Measurements from ENCODE around the gene BACH1. TPM values are rescaled to one million over a fixed set of nuclear protein-coding genes. Genes with fewer than 3 reads are reported as not detected.

Gene BACH1
- total and polyA plus RNA-seq, 10 of the 15 experiments (the other 5 are each of a cell fraction or from before 2014, with no cell fraction given) = 3.2 to 25.7 (median 10.5) TPM

DNA sequence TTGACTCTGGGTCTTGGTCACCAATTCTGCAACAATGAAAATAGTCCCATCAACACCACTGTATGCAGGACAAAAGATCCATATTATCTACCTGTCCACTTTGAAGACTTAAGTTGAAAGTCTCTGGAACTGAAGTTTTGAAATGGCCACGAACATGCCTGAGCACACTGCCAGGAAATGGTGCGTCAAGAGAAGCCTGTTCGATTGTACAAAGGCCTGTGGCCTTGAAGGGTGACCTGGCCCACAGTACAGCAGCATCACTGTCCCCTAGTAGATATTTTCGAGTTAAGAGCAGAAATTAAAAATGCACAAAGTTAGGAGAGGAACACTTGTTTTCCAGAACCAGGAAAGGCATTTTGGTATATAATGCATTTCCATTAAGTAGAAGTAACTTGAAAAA is 78.5 kb downstream of the BACH1 start:
- POLR2A ChIA-PET = interaction anchor here (1.1 kb wide), 1 partner anchor 300 kb away, joined by 3 read pairs; no protein-coding TSS in a partner anchor
- Histone ChIP-seq H3K9ac (ENCODE audit: control insufficient read depth, insufficient read depth, low read length) (no peak overlapping the region), H3K79me2 (ENCODE audit: control insufficient read depth, insufficient read depth, low read length) (no peaks in the 10 kb centered on the region), H3K4me3 (no peak overlapping the region), H3K4me2 (ENCODE audit: control insufficient read depth, insufficient read depth) (no peak overlapping the region), H3K27me3 (replicated peaks in 1 of 2; ENCODE audit: control insufficient read depth in 2 of 2, insufficient read depth in 2 of 2, low read length in 1 of 2) (no peaks in the 10 kb centered on the region), H3K27ac (ENCODE audit: control insufficient read depth, insufficient read depth) (no peak overlapping the region), H3K9me3 (replicated peaks; ENCODE audit: control insufficient read depth, insufficient read depth, low read length) (no peaks in the 10 kb centered on the region), H3K4me1 (ENCODE audit: control insufficient read depth, insufficient read depth, low read length) (no peaks in the 10 kb centered on the region), H4K20me1 (ENCODE audit: control insufficient read depth, insufficient read depth) (no peaks in the 10 kb centered on the region), H2AFZ (ENCODE audit: control insufficient read depth, low read depth, low read length) (no peak overlapping the region), H3K36me3 (ENCODE audit: control insufficient read depth in 2 of 2, insufficient read depth in 2 of 2, low read length in 1 of 2) (no peaks in the 10 kb centered on the region; a peak in 1 of 4 replicates)
- SMC1A ChIA-PET (ENCODE audit: uncharacterized antibody, unreplicated experiment) = interaction anchor here (0.7 to 3.3 kb wide), 12 partner anchors 16 to 295 kb away, joined by 3 to 28 read pairs (median 4); no protein-coding TSS in a partner anchor
- intact Hi-C loops (cut with micrococcal nuclease; ENCODE audit: unreplicated experiment) (no loop called here), in situ Hi-C loops (cut with MboI) (no loop called here)
- BruUV-seq (replicated peaks) = no TSS peak
- CTCF ChIA-PET = interaction anchor here (0.7 to 16.5 kb wide), 25 partner anchors 12 to 490 kb away, joined by 3 to 235 read pairs (median 5); partner anchors contain the start of gene RWDD2B
- RAD21 ChIA-PET (ENCODE audit: unreplicated experiment) = interaction anchor here (1.1 to 1.8 kb wide), 11 partner anchors 16 to 359 kb away, joined by 3 to 14 read pairs (median 6); partner anchors contain the start of gene USP16
- ATAC-seq = no peak
- no peak for TF ChIP-seq SMARCA5 (IDR thresholded peaks at IDR 0.05)
- no peak for TF ChIP-seq NR2C1 (IDR thresholded peaks at IDR 0.05)
- no peak for TF ChIP-seq FOS (IDR thresholded peaks at IDR 0.05; ENCODE audit: borderline replicate concordance, extremely low read depth, insufficient read length)
- TF ChIP-seq SIN3A (IDR thresholded peaks at IDR 0.05; ENCODE audit: low read depth, low read length) = no peak
- TF ChIP-seq ZNF274 (IDR thresholded peaks at IDR 0.05; ENCODE audit: insufficient read depth, insufficient read length) = no peak
- no peak for TF ChIP-seq KLF5 (IDR thresholded peaks at IDR 0.05; ENCODE audit: partially characterized antibody)
- no peak for TF ChIP-seq ZNF217 (IDR thresholded peaks at IDR 0.05)
- TF ChIP-seq E2F8 (IDR thresholded peaks at IDR 0.05; ENCODE audit: low read depth, partially characterized antibody) = no peak
- TF ChIP-seq RAD21 (IDR thresholded peaks at IDR 0.05; ENCODE audit: insufficient read depth, low read depth, low read length) = no peak
- no peak for TF ChIP-seq ASH2L (IDR thresholded peaks at IDR 0.05; ENCODE audit: borderline replicate concordance, low read depth)
- no peak for TF ChIP-seq NBN (IDR thresholded peaks at IDR 0.05)
- no peak for TF ChIP-seq POLR2AphosphoS2 (IDR thresholded peaks at IDR 0.05; ENCODE audit: low read depth, low read length)
- no peak for TF ChIP-seq HDAC2 (IDR thresholded peaks at IDR 0.05)
- TF ChIP-seq KDM1A (IDR thresholded peaks at IDR 0.05; ENCODE audit: borderline replicate concordance) = no peak
- no peak for TF ChIP-seq ZNF384 (IDR thresholded peaks at IDR 0.05; ENCODE audit: borderline replicate concordance, low read depth, low read length)
- TF ChIP-seq CHD1 (IDR thresholded peaks at IDR 0.05; ENCODE audit: low read depth, low read length) = no peak
- TF ChIP-seq YBX1 (IDR thresholded peaks at IDR 0.05) = no peak
- no peak for TF ChIP-seq ATF2 (IDR thresholded peaks at IDR 0.05; ENCODE audit: low read length)
- TF ChIP-seq MLLT1 (IDR thresholded peaks at IDR 0.05) = no peak
- TF ChIP-seq HDAC6 (IDR thresholded peaks at IDR 0.05; ENCODE audit: unreplicated experiment) = no peak
- FAIRE-seq = no peak
- no peak for DNase-seq (ENCODE audit: low read depth, low spot score)
- 60% methylated on average over 4 of the region's 4 CpGs for WGBS (ENCODE audit: insufficient coverage, insufficient replicate concordance, low lambda C conversion rate, missing lambda C conversion rate)

All from GM12878 (cell line).